ENCODE results near the gene MRM2.

Gene MRM2

DNA sequence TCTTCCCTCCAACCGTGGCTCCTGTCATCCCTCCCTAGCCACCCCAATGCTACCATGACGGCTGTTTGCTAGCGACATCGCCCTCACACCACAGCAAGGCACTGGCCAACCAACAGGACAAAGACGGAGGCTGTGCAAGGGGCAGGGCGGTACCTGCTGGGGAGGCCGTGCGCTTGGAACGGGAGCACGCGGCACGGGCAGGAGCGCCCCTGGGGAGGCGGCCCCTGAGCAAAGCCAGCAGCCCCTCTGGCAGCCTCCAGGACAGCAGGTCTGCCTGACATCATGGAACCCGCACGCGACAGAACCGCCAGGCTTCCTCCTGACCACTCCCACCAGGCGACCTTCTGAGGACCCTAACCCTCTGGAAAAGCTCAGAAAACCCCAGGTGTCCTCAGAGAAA, 22.0 kb downstream of the MRM2 start:
- no peak for DNase-seq

DNA sequence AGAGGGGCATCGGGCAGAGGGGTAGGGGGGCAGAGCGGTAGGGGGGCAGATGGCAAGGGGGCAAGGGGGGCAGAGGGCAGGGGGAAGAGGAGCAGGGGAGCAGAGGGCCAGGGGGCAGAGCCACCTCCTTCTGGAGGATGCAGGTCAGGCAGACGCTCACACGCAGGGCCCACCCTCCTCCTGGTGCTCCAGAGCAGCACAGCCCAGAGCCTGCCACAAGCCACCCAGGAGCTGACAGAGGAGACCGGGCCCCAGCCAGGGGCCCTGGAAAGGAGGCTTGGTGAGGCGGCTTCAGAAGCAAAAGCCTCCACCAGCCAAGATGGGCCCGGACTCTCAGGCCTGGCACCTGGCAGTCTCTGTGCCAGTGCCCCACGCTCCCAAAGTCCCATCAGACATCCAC, 22.4 kb downstream of the MRM2 start:
- DNase-seq, result no peak

DNA sequence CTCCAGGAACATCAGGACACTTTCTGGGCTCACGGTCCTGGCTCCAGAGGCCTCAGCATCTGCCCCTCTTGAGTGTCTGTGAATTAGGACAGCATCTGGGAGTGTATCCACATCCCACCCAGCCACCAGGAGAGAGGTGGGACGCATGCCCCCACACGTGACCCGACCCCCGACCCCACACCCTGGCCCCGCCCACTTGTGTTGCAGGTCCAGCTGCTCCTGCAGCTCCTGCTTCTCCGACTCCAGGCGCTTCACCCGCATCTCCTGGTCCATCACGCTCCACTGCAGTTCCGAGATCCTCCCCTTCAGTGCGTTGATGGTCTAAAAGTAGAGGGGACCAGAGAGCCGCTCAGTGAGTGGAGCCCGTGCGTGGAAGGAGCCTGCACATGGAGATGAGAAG, 22.9 kb downstream of the MRM2 start:
- no peak for DNase-seq

DNA sequence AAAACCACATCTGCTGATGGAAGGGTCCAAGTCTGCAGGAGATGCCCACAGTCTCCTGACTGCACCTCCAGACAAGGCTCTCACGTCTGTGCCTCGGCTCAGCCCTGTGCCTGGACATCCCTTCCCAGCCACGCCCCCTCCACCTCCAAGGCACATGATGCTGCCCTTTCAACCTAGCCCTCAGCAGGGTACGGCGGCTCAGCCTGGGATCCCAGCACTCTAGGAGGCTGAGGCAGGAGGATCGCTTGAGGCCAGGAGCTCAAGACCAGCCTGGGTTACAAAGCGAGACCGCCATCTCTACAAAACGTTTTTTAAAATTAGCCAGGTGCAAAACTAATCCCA, 23.6 kb downstream of the MRM2 start:
- no peak for DNase-seq

DNA sequence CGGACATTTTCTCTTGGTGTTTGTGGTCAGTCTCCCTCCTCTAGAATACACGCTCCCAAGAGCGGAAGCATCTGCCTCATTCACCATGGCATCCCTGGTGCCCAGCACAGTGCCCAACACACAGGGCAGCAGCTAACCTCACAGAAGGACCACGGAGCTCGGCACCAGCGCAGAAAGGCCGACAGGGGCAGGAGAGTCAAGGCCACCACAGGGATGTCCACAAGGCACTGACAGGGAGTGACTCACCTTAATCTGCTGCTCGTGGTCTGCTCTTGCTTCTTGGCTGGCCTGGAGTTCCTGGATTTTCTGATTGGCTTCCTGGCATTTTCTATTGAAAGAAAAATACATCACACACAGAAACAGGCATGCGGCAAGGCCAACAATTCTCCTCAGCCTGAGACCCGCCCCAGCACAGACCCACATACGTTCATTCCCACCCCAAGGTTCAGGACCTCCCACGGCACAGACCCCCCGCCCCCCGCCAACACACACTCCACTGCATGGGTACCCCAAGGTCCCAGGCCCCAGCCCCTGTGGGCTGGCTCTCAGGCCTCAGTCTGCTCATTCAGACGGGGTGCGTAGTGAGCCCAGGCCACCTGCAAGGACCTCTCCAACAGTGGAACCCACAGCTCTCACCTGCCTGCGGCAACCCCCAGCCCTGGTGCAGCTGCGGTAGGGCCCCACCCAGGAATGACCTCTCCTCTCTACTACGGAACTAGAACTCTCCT, 24.1 kb downstream of the MRM2 start:
- no peak for DNase-seq

DNA sequence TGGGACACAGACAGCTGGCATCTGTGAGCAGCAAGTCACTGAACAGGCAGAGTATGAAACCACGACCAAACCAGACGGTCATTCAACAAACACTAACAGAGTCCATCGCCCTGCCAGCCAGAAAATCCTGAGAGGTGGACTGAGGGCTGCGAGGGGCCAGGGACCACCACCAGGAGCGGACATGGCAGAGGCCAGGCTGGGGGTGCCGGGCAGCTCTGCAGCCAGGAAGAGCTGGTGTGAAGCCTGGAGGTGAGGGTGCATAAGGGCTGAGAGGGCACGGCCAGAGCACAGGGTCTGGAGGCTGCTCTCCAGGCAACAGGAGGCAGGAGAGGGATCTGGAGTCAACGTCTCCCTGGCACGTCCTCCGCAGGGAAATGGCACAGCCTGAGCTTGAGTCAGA, 24.8 kb downstream of the MRM2 start:
- no peak for DNase-seq

DNA sequence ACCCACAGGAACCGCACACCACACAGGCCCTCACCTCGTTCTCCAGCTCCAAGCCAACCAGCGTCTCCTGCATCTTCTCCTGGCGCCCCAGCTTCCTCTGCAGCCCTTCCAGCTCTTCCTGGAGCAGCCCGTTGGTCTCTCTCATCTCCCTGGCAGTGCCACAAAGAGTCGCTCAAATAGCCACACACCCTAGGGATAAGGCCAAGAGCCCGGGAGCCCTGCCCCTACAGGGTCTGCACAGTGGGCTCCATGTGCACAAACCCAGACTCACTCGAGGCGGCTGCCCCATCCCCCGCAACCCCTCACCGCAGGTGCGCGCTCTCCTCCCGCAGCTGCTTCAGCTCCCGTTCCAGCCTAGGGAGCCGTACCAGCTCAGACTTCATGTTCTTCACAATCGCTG, 26.2 kb downstream of the MRM2 start:
- no peak for DNase-seq

DNA sequence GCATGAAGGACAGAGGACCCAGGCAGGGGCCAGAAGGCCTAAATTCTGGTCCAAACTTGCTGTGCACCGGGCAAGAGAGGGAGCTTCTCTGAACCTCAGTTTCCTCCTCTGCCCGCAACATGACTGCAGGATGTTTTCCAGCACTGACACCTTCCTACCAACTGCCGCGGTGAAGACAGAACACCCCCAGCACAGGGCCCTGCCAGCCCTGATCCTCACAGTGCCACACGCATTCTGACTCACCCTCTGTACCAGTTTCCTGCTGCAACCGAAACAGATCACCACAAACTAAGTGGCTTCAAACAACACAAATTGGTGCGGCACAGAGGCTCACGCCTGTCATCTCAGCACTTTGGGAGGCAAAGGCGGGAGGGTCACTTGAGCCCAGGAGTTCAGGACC, 27.4 kb downstream of the MRM2 start:
- no peak for DNase-seq

DNA sequence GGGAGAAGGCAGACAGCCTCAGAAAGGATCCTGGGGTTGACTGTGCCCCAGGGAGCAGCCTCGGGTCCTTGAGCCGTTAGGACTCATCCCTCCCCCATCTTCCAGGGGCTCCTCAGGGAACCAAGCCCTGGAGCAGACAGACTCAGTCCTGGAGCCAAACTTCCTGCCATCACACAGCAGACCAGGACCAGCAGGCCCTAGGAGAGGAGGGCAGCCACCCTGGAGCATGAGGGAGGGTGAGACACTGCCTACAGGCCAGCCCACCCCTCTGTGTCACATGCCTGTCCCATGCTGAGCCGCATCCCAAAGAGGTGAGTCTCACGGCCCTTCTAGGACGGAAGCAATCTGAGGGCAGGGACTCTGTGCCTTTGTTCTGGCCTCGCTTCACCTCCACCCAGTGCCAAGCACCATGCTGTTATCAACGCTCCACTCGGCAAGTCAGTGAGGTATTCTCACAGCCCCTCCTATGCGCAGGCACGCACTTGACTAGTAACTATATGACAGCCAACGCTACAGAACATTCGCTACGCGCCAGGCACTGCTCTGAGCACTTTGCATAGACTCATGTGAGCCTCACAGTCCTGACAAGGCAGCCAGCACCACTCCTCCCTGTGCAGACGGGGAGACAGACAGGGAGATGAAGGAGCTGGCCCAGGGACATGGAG, 28.3 kb downstream of the MRM2 start:
- no peak for DNase-seq

DNA sequence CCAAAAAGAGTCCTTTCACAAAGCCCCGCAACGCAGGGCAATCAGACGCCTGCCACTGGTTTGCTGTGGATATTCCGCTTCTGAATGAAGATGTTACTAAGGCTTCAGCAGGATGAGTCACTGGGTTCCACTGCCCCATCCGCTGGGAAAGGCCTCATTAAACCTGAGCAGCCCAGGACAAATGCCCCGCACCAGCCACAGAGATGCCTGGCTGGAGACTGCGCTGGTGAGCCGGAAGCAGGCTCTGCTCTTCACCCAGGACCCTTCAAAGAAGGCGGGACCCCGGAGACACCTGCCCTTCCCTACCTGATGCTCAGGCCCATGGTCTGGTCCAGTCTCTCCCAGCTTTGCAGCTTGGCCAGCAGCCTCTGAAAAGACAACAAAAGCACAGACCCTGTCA, 29.1 kb downstream of the MRM2 start:
- no peak for DNase-seq

DNA sequence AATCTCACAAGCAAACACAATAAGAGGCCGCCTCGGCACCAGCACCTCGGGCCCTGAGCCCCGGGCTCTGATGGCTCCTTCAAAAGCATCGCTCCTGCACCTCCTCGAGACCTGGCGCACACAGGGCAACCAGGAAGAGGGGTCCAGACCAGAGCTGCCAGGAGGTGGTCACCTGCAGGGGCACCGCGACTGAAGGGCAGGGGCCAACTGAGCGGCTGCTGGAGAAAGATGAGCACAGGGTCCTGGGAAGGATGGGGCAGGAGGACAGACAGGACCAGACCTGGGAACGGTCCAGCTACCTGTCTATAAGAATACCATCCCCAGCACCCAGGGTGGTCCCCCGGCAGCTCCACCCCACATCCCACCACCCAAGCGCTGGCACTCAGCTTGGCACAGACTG, 30.1 kb downstream of the MRM2 start:
- no peak for DNase-seq

DNA sequence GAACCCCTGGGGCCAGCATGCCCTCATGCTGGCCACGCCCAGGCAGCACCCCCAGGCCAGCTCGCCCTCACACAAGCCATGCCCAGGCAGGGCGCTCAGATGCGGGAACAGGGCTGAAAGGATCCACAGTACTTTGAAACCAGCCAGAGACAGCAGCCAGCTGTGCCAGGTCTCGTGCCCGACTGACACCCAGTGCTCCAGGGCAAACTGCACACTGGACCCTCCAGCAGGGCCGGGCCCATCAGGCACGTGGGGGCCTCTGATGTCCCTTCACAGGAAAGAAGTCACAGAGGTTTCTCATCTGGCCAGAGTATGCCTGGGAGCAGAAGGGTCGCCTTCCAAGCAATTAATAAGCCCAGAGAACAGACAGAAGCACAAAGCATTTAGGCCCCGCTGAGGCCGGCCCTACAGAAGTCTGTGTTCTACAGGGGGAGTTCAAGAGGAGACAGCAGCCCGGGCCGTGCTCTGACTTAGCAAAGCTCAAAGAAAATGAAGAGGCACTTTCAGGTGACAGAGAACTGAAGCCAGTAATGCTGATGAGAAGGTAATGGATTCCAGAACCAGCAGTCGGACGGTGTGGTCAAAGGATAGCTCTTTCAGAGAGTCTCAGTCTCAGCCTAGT, 30.6 kb downstream of the MRM2 start:
- no peak for DNase-seq

DNA sequence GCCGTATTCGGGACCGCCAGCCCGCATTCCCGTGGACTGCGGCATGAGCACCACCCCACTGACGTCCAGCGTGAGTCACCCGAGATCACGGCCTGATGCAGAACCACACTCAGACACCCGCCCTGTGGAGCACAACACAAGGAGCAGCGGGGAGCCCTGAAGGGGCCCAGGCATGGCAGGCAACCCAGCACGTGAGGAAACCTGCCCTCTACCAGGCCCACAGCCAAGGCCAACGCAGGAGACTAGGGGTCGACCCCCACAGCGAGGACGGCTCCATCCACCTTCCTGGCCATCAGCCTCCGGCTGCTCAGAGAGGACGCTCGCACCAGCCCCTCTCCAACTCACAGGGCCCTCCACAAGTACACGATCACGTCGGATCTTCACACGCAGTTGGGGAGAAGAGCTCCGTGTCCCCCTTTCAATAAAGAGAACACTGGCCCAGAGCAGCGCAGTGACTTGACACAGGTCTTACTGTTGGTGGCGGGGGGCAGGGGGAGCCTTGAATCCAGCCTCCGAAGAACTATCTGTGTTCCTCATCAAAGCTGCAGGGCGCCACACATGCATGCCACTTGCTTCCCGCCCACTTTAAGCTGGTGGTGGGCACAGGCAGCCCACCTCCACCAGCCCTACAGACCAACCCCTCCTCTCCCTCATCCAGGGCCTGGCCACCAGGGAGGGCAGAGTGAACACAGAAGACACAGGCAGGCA, 31.3 kb downstream of the MRM2 start:
- no peak for DNase-seq

DNA sequence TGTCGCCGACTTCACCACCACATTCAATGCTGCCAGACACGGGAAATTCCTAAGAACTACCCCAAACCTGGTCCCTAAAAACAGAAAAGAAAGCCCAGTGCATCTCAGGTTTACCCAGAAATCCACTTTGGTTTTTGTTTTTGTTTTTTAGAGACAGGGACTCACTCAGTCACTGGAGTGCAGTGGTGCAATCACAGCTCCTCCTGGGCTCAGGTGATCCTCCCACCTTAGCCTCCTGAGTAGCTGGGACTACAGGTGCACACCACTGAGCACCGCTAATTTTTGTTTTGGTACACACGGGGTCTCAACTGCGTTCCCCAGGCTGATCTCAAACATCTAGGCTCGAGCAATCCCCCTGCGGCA, 32.1 kb downstream of the MRM2 start:
- DNase-seq, result no peak

DNA sequence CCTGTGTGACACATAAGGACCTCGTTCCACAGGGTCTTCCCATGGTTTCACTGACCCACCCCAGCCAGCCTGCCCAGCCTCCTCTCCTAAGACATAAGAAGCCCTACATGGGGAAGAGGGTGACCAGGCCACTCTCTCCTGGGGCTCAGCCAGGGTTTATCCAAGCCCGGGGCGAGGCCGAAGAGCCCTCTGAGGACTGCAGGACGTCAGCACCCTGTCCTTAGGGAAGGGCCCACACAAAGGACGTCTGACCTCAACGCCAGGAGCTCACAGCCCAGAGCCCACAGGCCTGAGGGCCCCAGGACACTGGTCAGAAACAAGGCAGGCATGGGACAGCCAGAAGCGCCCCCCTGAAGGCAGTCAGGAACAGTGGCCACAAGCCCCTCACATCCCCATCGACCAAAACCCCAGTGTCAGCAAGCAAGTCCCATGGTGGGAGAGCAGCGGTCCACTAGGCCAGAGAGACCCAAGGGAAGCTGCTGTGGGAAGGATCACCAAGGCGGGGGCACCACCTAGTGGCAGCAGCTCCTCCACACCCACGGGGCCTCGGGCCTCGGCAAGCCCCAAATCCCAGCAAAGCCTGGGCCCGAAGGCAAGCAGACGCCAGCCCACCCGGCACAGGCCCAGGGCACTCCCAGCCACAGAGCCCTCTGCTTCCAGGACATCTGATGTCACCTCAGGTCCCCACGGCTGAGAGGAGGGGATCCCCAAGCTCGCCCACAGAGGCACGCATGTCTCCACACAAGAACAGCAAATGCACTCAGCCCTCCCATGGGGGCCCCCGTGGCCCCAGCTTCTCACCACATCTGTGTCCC, 32.7 kb downstream of the MRM2 start:
- DNase-seq, result peak; percentile 20

DNA sequence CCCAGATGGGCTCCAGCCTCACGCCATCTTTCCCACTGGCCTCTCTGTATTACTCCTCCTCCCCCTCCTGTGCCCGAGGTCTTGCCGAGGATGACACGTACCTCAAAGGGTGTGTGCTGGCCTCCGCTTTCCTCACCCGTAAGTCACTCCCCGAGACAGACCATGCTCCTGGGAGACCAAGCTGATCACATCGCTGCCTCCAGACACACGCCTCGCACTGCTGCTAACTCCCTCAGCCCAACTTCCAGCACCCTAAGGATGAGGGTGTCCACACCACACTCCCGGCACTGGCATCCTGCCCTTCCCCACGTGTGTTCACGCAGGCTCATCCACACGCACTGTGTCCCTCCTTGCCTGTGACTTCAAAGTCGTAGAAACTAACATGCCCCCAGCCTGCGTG, 33.3 kb downstream of the MRM2 start:
- DNase-seq, result no peak

DNA sequence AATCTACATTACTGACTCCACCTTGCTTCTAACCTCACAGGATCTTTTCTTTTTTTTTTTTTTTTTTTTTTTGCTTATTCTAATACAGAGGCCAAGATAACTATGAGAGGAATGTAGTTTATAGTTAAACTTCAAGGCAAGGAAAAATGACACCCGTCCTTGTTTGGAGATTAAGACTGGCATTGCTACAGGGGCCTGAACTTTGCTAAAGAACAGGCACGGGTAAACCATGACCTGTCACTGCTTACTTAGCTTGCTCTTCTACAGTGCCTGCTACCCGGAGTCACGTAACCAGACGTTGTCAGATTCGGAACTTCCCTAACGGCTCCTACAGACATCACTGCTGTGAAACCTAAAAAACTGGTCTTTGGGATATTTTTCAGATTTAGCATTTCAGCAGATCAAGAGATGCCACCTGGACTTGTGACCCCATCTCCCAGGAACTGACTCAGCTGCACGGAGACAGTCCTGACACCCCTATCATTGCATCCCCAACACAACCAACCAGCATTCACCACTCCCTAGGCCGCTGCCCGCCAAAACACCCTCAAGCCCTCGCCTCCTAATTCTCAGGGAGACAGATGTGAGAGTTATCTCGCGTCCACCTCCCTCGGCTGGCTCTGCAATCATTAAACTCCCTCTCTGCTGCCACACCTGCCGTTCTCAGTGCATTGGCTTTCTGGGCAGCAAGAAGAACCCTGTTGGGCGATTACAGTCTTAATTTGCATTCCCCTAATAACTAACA, 36.8 kb downstream of the MRM2 start:
- no peak for DNase-seq

DNA sequence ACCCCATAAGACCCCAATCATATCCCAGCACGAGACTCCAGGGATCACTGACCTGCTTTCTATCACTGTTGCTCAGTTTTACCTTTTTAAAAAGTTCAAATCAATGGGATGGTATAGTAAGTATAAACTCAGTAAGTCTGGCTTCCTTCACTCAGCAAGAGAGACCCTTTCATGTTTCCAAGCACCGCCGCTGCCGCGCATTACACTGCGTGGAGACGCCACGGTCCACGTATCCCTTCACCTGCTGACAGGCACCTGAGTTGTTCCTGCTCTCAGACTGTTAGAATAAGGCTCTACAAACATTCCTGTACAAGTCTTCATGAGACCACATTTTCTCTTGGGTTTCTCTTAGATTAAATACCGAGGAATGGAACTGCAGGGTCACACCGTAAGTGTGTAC, 37.6 kb downstream of the MRM2 start:
- DNase-seq, result no peak

DNA sequence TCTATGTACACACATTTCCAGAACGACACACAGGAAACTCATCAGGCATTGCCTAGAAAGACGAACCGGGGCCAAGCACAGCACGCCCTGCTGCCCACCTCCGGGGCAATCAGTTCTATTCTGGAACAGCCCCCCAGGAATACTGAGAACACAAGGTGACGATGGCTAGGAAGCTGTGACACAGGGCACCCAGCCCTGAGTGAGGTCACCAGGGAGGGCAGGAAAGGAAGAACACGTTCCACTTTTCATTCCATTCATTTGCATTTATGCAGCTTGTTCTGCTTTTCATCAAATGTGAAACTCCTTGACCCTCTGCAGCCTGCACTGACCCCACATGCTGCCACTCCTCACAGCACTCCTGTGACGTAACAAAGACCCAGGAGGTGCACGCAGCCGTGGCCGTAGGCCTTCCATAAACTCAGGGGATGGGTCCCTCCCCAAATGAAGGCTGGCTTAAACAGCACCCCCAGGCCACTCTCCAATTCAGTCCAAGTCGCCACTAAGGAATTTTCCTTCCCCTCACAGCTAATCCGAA, 38.2 kb downstream of the MRM2 start:
- DNase-seq, result no peak

DNA sequence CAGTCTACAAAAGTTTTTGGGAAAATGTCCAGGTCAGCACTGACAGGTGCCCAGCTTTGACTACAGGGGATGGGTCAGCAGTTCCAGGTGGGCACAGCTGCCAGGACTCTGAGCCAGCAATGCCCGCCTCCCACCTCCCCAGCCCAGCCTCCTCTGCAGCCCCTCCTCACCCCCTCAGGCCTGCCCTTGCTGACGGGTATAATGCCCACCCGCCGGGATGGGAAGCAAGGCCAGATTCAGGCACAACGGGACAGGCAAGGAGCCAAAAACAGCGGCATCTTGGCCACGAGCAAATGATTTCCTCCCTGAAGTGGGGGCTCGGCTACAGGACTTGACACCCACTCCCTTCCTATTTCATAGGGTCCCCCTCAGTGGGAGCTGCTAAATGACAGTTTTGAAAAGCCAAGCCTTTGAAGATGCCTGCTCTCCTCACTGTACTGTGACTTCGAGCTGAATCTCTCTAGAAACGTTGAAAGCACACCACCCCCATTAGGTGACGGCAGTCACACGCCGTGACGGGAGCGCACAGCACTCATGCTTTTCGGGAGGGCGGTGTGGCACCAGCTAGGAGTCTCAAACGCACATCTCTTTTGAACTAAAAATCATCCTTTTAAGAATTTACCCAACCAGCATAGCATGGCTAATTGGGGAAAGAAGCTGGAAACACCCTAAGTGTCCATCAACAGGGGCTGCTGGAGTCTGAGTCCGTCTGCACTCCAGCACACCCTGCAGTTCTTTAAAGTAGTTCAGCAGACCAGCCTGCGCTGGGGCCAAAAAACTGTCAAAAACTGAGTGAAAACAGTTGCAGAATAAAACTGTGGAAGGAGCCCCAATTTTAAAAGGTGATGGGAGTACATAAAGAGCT, 38.9 kb downstream of the MRM2 start:
- DNase-seq, result no peak

DNA sequence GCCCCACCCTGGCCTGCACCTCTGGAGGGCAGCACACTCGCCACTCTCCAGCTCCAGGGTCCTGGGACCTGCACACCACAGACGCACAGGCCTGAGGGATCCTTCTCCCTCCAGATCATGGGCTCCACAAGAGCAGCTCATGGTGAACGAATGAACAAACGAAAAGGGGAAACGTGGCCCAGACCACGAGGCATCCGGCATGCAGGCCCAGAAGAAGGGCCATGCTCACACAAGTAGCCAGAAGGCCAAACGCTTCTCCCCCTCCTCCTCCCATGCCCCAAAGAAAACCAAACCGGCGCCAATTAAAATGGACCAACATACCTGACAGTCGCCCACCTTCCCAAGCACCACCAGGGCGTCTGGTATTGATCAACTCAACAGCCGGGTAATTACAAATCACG, 39.6 kb downstream of the MRM2 start:
- DNase-seq, result no peak
